Hematopoietic multipotent progenitor cell treated with erythropoietin and hydrocortisone succinate and interleukin-3 and kit ligand, for 6 days (in vitro differentiated cells): ENCODE data around the gene GAR1.
"Not testable (repeated sequence)": the region's sequence is repeated elsewhere in the genome, so short reads cannot be mapped to it uniquely, and the experiment has no call there.

ENCODE experiments used
- DNase-seq: peaks from one replicate; pipeline ENCODE4 v3.0.0-alpha.2; 2015

Gene GAR1

DNA sequence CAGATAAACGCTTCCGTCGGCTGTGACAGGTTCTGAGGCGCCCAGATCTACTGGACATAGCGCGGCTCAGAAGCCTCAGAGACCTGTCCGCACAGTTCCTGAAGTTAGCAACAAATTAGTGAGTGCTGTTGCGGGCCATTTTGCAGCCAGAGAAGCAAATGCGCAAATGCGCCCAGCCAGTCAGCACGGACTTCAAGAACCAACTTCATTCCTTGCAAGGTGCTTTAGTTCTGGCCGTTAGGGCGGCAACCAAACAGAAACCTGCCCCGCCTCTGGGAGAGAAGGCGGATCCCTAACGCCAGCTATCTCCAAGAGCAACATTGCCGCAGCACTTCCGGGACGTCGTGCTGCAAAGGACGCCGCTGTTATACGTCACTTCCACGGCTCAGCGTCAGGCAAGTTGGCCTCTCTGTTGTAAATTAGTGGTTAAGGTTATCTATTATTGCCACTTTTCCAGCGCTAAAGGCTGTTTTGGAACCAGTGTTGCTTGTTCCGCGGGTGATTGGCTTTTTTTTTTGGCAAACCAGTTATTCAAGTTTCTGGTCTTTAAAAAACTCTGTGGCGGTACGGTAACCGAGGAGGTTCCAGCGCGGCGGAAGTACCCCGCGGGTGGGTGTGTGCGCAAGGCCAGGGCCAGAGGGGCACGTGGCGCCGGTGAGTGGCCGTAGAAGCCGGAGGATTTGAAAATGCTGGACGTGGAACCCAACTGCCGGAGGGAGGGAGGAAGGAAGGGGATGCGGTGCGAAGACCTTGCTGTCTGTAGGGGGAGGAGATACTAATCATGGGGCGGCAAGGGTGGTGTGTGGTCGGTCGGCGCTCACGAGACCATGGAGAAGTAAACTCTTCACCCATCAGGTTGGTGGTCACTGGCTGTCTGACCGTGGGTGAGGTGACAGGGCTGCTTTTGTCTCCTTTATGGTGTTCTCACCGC is at the start of gene GAR1:
Gene GAR1 (plus strand): TSS at position 612 of the 931 bp plus-strand sequence. CDS start 403 bp downstream, outside the sequence.
- DNase-seq: peak; percentile 99

DNA sequence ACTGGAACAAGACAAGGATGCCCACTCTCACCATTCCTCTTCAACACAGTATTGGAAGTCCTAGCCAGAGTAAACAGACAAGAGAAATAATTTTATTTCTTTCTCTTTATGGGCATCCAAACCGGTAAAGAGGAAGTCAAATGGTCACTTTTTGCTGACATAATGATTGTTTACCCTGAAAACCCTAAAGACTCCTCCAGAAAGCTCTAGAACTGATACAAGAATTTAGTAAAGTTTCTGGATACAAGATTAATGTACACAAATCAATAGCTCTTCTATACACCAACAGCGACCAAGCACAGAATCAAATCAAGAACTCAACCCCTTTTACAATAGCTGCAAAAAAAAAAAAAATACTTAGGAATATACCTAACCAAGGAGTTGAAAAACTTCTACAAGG is 33.5 kb upstream of the GAR1 start:
- DNase-seq: not testable (repeated sequence)

DNA sequence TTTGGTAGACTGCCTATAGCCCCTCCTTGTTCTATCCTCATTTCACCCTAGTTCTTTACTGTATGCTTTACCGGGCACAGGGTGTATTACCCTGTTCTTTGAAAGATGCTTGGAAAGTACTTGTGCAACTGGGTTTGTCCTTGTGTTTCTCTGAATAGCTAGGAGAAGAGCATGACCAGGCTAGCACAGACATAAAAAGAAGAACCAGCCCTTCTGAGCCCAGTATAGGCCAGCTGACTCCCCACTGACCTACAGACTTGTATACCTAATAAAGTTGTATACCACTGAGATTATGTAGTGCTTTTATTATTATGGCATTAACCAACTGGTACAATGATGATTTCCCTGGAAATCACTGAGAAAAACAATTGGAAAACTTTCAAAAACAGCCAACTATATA is 28.7 kb upstream of the GAR1 start:
- no peak for DNase-seq

DNA sequence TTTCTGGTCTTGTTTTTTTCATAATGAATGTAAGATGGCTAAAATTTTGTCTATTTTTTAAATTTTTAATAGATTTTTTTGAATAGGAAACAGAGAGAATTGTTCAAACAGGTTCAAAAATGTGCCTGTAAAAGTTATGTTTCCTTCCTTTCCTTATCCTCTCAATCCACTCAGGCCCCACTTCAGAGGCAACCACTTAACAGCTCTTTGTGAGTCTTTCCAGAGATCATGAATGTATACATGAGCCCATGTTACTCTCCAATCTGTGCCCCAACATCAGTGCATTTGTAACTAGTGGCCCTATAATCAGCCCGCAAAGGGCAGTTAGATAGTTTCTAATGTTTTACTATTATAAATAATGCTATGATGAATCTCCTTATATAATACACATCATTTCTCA is 27.8 kb upstream of the GAR1 start:
- no peak for DNase-seq

DNA sequence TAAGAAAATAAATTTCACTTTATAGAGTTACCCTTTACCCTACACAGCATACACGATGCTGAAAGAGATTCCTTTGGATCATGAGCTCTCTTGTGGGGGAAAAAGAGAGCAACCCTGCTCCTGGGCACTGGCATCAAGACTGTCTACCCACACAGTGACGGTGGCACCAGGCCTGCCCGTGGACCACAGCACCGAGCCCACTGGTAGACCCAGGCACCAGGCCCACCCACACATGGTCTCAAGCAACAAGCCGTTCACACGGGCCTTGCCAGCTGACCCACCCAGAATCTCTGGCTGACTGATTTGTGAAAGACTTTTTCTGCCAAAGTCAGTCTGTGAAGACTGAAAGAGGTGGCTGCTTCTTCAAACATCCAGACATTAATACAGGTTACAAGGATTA is 20.5 kb upstream of the GAR1 start:
- no peak for DNase-seq

DNA sequence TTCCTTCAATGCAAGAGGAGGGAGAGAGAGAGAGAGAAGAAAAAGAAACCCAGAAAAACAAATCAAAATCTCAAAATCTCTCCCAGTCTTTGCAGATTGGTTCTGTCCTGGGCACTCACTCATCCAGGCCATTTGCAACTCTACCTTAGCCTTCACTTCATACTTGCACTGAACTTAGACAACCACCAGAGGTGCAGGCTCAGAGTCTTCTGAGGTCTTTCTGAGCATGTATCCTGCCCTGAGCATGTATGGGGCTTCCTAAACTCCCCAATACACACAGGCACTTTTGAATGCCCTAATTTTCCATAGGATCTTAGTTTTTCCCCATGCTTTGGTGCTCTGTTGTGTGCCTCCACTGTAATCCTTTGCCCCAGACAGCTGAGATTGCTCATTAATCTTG is 16.7 kb upstream of the GAR1 start:
- DNase-seq: no peak

DNA sequence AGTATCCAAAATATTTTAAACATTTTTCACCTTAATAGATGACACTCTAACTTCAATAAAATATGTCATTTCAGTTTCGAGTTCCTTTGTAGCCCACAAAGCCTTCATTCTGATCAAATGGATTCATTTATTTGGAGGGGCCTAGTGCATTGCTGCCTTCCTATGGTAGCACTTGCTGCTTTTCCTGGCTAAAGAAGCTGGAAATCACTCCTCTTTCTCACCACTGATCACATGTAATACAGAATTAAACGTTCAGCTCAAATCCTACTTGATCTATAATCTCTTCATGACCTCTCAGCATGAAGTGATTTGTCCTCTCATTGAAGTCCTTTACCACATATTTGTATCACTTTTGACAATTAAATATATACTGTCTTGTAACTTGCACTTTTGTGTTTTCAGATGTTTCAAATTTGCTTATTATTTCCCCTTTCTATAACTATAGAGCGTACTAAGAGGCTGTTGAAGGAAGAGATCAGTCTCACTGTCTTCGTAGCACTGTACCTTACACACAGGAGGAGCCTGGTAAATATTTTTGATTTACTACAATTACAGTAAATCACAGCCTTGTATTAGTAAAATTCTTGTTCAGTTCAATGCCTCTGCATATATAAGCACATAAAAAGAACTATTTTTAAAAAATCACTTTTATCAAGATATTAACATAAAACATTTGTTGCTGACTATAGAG is 14.3 kb upstream of the GAR1 start:
- DNase-seq: no peak

DNA sequence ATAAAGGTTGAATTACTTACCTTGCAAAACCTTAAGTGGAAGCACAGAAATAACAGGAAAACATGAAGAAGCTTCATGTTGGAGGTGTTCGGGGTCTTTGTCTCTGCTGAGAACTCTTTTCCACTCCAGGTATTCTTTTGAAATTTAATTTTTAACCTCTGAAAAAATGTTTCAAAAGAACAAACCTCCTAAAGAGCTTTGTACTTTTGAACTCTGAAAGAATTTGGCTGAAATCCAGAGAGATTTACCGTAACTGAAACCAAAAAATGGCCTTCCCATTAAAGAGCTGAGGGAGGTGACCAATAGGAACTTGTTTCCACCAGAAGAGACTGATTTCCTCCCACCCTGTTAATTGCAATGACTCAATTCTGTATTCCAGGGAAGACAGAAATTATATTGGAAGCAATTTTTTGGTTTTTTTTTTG is 13.7 kb upstream of the GAR1 start, which contains the start of gene CFI:
Gene CFI (minus strand): TSS at position 105 of the 425 bp plus-strand sequence. CDS start 28 bp downstream, at position 77.
- peak; percentile 39 for DNase-seq

DNA sequence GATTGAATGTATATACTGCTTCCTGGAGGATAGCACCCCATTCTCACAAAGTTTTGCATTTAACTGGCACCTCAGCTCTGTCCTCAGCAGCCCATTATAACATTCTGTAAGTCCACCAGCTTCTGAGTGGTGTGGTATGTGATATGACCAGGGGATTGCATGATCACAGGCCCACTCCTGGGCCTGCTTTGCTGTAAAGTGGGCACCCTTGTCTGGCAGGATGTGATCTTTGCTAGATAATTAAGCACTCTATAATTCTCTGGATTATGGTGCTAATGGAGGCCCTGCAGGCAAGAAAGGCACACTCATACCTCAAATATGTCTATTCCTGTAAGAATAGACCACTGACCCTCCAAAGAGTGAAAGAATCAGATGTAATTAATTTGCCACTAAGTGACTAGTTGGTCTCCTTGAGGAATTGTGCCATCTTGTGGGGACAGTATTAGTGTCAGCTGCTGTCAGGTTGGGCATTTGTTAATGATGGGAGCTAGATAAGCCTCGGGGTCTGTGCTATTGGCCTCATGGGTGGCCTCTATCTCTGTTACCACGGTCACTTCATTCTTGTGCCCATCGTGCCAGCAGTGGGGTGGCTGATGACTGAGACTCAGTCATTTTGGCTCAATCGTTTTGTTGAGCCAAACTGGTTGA is 11.5 kb upstream of the GAR1 start:
- peak; percentile 86 for DNase-seq

DNA sequence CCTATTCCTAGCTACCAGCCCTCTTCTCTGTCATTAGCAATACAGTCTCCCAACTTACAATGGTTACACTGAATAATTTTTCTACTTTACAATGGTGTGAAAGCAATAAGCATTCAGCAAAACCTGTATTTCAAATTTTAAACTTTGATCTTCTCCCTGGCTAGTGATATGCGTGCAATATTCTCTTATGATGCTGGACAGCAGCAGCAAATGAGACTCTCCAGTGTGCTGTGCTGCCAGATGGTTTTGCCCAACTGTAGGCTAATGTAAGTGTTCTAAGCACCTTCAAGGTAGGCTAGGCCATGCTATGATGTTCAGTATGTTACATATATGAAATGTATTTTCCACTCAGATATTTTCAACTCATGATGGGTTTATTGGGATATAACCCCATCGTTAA is 5.9 kb upstream of the GAR1 start:
- DNase-seq: no peak

DNA sequence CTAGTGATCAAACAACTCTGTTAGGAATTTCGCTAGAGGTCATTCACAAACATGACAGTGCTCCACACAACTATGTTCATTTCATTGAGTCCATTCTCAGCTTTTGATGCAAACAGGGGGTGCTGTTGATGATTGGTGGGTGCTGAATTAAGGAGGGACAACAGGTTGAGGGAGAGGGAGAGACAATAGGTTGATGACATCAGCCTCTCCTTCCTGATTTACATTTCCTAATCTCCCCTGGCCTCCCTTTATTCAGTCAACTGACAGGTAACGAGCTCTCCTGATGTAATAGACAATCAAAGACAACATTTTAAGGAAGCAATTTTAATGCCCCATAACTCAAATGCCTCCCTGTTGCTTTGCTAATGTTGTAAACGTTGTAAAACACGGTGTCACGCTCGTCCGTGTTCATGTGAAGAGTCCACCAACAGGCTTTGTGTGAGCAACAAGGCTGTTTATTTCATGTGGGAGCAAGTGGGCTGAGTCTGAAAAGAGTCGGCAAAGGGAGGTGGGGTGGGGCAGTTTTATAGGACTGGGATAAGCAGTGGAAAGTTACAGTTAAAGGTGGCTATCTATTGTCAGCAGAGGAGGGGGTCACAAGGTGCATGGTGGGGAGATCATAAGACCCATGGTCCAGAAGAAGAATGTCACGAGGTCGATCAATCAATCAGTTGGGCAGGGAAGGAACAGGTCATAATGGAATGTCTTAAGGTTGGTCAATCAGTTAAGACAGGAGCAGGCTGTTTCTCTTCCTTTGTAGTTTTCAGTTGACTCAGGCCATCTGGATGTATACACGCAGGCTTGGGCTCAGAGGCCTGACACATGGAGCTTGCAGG is 4.8 kb upstream of the GAR1 start:
- DNase-seq: no peak

DNA sequence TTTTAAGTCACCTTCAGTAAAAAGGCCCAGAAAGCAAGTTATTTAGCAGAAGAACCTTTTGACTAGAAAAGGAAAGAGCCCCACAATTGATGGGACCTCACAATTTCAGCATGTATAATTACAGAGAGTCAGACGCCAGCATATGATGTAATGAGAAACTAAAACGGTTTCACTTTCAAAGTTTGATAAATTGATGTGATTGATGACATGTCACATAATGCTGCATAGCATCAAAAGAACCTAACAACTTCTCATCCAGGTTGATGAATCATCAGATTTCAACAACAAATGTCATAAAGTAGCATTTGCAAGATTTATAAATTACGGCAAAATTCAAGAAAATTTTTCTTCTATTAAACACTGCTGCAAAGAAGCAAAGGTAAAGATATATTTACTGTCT is 3.9 kb upstream of the GAR1 start:
- no peak for DNase-seq

DNA sequence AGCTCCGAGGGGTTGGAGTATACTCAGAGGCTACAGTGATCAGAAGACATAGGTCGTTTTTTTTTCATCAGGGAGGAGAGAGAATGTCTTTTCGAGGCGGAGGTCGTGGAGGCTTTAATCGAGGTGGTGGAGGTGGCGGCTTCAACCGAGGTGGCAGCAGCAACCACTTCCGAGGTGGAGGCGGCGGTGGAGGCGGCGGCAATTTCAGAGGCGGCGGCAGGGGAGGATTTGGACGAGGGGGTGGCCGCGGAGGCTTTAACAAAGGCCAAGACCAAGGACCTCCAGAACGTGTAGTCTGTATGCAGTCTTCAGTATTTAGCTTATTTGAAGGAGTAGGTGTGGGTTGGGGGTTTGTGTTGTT is 500 bp downstream of the GAR1 start:
- peak; percentile 41 for DNase-seq

DNA sequence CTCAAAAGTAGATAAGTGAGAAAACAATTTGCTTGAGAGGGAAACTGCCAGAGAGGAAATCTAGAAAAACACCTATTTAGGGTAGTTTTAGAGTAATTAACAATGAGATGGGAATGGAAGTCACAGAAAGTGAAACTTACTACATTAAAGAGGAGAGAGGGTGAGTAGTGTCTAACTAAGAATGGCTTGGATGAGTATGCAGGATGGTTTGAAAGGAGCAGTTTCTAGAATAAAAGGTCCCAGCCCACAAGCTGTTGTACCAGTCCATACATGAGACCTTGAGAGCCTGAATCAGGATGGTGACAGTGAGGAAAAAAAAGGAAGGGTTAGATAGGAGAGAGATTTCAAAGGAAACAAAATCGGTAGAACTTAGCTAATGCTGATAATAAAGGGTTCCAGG is 1.3 kb downstream of the GAR1 start:
- no peak for DNase-seq

DNA sequence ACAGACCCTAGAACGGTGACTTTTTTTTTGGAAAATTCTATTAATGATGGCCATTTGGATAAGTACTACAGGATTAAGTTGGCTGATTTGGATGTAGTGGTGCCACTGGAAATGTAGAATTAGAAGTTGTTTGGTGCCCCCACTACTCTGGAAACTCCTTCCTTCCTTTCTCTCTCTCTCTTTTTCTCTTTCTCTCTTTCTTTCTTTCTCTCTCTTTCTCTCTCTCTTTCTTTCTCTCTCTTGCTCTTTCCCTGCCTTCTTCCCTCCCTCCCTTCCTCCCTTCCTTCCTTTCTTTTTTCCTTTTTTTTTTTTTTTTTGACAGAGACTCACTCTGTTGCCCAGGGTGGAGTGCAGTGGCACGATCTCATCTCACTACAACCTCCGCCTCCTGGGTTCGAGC is 2.7 kb downstream of the GAR1 start:
- no peak for DNase-seq

DNA sequence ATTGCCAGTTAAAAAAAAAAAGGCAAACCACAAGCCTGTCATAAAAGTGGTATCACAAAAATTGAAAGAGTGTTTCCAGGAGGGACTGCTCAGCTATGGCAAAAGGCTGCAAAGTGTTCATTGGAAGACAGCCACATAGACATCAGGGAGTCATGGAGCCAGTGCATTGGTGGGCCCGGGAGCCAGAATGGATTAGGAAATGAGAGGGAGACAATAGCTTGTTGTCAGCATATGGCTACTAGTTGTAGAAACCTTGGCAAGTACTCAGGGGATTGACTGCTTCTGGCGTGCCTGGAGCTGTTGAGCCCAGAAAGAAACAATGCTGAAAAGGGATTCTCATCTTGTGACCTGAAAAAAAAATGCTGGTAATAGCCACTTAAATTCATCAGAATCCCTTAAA is 5.0 kb downstream of the GAR1 start:
- DNase-seq: no peak

DNA sequence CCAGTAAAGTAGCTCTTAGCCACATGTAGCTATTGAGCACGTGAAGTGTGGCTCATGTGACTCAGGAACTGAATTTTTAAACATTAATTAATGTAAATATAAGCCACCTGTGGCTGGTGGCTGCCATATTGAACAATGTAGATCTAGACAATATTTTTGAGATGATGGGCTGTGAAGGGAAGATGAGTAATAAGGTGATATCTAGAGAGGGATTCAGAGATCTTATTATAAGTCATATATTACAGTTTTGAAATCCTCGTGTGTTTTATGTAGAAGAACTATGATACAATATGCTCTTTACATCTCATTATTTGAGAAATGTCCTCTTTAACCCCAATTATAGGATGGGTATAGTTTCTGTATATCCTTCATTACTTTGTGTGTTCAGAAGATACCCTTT is 5.6 kb downstream of the GAR1 start:
- DNase-seq: no peak

DNA sequence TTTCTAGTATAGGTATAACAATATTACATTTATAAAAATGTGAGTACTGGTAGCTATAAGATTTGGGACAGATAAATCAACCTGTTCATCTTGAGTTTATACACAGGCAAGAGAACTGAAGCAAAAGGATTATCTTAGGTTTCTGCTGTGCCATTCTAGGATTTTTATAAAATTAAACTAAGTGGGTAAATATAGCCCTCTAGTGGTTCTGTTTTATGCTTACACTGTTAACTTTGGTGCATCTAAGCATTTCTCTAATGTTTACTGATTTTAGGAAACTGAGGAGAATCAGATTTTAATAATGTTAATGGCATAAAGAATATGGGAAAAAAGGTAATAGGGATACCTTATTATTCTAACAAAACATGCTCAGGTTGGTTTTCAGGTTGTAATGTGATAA is 11.2 kb downstream of the GAR1 start:
- DNase-seq: peak; percentile 70

DNA sequence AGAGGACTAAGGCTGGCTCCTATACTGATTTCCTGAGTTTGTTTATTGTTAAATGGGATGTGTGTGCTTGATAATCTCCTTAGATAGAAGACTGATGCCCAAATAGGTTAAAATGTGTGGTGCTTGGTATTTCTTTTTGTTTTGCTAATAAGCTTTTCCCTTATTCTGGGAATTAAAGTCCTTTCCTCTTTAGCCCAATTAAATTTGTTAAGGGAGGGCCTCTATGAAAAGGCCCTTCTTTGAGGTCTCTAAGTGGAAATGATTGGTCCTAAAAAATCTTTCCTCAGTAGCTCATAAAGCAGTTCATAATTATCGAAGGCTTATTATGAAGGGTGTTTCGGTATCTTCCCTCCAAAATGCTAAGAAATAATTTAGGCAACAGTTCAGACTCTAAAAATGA is 12.1 kb downstream of the GAR1 start, which contains the start of gene RRH:
Gene RRH (plus strand): TSS at position 301 of the 400 bp plus-strand sequence. CDS start 56 bp downstream, at position 357.
- no peak for DNase-seq

DNA sequence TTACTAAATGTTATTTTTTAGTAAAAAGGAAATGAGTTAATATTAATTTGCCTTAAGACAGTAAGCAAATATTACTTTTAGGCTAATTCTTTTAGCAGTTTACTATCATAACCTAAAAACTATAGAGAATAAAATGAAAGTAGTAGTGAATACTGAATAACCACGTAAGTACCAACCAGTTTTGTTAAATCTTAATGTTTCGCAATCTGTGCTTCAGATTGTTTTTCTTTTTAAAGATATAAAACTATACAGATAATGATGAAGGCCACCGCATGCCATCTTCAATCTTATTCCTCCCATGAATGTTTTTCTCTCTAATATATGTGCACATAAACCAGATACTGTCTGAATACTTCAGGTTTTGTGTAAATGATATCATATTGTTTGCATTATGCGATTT is 18.2 kb downstream of the GAR1 start:
- DNase-seq: no peak

DNA sequence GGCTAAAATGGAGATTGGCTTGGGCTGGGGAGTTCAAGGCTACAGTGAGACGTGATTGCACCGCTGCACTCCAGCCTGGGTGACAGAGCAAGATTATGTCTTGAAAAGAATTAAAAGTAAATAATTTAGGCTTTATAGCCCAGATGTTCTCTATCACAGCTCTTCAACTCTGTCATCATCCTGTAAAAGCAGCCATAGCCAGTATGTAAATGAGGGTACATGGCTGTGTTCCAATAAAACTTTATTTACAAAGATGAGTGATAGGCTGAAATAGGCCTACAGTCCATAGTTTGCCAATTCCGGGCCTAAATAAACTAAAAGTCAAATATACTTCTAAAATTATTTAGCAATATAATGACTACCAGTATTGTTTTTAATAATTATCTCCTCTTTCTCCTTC is 21.4 kb downstream of the GAR1 start:
- DNase-seq: no peak

DNA sequence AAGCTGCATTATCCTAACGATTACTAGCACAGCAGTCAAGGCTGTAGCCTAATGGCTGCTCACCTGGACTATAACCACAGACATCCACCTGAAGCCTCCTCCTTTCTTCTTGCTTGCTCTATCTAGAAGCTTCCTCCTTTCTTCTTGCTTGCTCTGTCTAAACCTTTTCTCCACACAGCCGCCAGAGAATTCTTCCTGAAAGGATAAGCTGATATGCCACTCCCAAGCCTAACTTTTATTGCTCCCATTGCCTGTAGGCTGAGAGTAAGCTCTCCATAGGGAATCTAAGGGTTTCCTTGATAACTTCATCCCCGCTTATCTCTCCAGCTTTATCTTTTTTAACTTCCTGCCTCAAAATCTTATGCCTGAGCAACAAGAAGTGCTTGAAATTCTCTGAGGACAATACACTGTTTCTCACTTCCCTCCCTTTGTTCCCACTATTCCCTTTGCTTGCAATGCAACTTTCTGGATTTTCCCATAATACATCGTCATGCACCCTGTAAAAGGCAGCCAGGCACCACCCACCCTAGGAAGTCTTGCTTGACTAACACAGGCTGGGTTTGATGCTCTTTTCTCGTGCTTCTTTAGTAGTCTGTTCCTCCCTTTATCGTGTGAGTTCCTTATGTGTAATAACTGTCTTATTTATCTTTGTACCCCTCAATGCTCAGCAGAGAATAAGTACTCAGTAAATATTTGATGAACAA is 31.0 kb downstream of the GAR1 start:
- DNase-seq: no peak
